SKM-1 treated with dmso at 0.1 percent for 144 hours (cell line): Measurements from ENCODE around the gene HS1BP3.

Experiments
- DNase-seq: peaks from one replicate; lab custom pipeline; 2025; ENCODE audit not compliant: unreplicated experiment; lab: John Stamatoyannopoulos, UW

The HS1BP3 gene

GRCh38 chr2:20573620-20574422, 77.1 kb downstream of the HS1BP3 start:
- DNase-seq, result no peak

- no peak for DNase-seq
These were observed 78.7 kb downstream of the HS1BP3 start for GRCh38 chr2:20572221-20572620.

- DNase-seq, result no peak
These were observed 79.2 kb downstream of the HS1BP3 start for GRCh38 chr2:20571644-20572215.

- DNase-seq, result no peak
These were observed 79.7 kb downstream of the HS1BP3 start for GRCh38 chr2:20571231-20571630.

GRCh38 chr2:20570249-20570648, 80.6 kb downstream of the HS1BP3 start:
- no peak for DNase-seq

GRCh38 chr2:20569464-20570223, 81.3 kb downstream of the HS1BP3 start:
- no peak for DNase-seq

- DNase-seq, result no peak
These were observed 82.1 kb downstream of the HS1BP3 start for GRCh38 chr2:20568501-20569463.

- DNase-seq, result no peak
These were observed 83.0 kb downstream of the HS1BP3 start for GRCh38 chr2:20567926-20568179.
